ENCODE results near the gene SPIN2A.

GRCh38 chrX:57155171-57155570, 18.0 kb upstream of the SPIN2A start:
- TF ChIP-seq CTCF (conservative IDR thresholded peaks at IDR 0.05; ENCODE audit: low read depth in 2 of 2) (no peak), EZH2 (IDR thresholded peaks at IDR 0.05; ENCODE audit: low read depth, unreplicated experiment) (no peak), EZH2phosphoT487 (IDR thresholded peaks at IDR 0.05; ENCODE audit: unreplicated experiment) (no peak), POLR2AphosphoS5 (IDR thresholded peaks at IDR 0.05; ENCODE audit: low read depth) (no peak), CREB1 (CRISPR knock-in tag; IDR thresholded peaks at IDR 0.05; ENCODE audit: low read depth) (no peak), NANOG (IDR thresholded peaks at IDR 0.05; ENCODE audit: borderline replicate concordance) (no peak), REST (IDR thresholded peaks at IDR 0.05; ENCODE audit: unreplicated experiment) (no peak), JUNB (IDR thresholded peaks at IDR 0.05; ENCODE audit: unreplicated experiment) (no peak), ZNF114 (CRISPR knock-in tag; IDR thresholded peaks at IDR 0.05) (no peak), ETS1 (IDR thresholded peaks at IDR 0.05) (no peak), ZNF462 (CRISPR knock-in tag; IDR thresholded peaks at IDR 0.05) (no peak), ZNF331 (CRISPR knock-in tag; IDR thresholded peaks at IDR 0.05; ENCODE audit: low read depth) (no peak), STAT1 (IDR thresholded peaks at IDR 0.05; ENCODE audit: unreplicated experiment) (no peak)

All from GM23338 (cell line).